NCI-H226 (cell line): Measurements from ENCODE around the gene ENOSF1.
"Not testable (repeated sequence)": the region's sequence is repeated elsewhere in the genome, so short reads cannot be mapped to it uniquely, and the experiment has no call there.

ENCODE experiments used
- DNase-seq: peaks from one replicate; pipeline ENCODE4 v3.0.0-alpha.2; 2015

ENOSF1 gene, protein sequence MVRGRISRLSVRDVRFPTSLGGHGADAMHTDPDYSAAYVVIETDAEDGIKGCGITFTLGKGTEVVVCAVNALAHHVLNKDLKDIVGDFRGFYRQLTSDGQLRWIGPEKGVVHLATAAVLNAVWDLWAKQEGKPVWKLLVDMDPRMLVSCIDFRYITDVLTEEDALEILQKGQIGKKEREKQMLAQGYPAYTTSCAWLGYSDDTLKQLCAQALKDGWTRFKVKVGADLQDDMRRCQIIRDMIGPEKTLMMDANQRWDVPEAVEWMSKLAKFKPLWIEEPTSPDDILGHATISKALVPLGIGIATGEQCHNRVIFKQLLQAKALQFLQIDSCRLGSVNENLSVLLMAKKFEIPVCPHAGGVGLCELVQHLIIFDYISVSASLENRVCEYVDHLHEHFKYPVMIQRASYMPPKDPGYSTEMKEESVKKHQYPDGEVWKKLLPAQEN

DNA sequence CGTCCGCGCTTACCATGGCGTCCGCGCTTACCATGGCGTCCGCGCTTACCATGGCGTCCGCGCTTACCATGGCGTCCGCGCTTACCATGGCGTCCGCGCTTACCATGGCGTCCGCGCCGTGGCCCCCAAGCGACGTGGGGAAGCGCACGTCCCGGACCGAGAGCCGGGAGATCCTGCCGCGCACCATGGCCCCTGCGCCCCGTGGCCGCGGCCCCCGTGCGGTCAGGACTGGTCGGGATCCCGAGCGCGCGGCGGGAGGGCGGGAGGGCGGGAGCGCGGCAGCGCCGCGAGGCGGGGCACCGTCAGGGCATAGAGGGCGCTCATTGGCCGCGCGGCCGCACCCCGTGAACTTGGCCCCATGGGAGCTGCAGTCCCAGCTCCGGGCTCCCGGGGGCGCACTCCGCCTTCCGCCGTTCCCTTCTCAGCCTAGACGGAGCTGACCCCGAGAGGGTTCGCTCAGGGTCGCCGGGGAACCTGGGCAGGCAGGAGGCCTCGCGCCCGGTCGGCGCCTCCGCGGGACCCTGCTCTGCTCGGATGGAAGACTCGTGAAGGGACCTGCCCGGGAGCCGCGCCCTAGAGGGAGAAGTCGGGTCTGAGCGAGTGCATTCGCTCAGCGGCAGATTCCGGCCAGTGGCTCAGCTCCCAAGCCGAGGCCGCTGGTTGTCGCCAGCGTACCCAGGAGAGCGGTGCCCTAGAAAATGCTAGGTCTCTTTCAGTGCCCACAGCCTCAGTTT is at the start of gene ENOSF1:
Gene ENOSF1, minus strand, starts transcription at position 230 of the 734 bp plus-strand sequence. Its CDS starts 43 bp downstream, at position 187.
- DNase-seq, result peak; percentile 69

DNA sequence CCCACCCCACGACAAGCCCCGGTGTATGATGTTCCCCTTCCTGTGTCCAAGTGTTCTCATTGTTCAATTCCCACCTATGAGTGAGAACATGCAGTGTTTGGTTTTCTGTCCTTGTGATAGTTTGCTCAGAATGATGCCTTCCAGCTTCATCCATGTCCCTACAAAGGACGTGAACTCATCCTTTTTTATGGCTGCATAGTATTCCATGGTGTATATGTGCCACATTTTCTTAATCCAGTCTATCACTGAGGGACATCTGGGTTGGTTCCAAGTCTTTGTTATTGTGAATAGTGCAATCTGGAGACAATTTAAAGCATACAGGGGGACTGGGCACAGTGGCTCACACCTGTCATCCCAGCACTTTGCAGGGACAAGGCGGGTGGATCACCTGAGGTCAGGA is 47.4 kb upstream of the ENOSF1 start:
- DNase-seq, result not testable (repeated sequence)

DNA sequence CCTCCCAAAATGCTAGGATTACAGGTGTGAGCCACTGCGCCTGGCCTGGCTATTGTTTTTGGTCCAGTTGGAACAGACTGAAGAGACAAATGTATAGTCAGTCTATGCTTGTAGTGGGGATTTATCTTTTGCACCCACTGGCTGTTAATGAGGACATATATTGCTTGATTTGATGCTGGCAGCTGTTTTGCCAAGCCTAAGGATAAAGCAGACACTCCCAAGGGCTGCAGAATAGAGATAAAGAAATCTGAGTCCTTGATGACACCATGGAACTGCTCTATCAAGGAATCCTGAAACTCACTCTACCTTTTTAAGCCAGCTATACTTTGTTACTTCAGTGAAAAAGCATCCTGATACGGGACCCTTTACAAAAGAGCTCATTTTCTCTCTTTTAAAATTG is 43.1 kb upstream of the ENOSF1 start:
- DNase-seq, result no peak

DNA sequence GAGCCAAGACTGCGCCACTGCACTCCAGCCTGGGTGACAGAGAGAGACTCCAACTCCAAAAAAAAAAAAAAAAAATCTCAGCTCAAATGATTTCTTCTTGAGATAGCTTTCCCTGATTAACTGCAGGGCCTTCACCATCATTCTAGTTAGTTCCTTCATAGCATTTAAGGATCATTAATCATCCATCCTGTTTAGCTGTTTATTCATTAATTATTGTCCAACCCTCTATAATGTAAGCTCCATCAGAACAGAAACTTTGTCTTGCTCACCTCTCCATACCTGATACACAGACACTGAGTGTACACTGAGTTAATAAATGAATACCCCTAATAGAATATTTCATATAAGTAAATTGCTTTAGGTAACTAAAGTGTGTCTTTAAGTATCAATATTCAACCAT is 42.2 kb upstream of the ENOSF1 start:
- DNase-seq, result no peak

DNA sequence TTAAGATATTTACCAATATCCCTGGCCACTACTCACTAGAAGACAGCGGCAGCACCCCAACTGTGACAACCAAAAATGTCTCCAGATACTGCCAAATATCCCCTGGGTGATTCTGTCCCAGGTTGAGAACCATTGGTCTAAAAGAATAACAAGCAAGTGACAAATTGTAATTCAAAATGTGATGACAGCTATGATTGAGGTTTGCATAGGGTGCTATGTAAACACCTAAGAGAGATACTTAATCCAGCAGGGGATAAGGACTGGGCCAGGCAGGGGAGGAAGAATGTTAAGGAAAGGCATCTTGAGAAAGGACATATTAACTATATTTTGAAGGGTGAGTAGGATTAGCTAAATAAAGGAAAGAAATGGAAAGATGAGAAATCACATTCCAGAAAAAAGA is 38.0 kb upstream of the ENOSF1 start:
- DNase-seq, result no peak

DNA sequence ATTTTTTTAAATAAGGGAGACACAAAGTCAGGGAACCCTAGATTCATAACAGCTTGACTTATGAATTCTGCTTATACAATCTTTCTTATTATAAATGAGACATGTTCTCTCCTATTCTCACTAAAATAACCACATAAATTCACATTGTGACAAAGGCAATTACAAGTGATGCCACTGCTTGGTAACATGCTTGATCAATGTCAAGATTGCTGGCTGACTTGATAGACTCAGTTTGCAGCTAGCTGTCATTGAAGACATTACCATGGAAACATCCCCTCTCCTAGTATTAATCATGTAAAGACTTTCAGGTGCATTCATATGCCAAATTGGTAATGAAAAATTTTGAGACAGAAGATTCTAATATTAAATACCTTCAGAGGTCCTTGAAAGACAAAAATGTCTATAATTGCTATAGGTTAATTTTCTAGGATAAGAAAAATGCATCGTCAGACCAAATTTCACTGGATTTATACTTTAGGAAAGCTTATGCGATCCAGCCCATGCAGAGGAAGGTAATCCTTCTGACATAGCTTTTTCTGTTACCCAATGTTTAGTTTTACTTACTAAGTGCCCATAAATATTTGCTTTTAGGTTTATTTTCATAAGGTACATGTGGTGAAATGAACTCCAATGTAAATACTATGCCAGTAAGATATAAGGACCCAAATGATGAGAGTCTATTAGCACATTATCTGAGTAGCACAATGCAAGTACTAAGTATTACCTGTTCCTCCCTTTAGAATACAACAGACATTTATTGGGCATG is 32.6 kb upstream of the ENOSF1 start:
- no peak for DNase-seq

DNA sequence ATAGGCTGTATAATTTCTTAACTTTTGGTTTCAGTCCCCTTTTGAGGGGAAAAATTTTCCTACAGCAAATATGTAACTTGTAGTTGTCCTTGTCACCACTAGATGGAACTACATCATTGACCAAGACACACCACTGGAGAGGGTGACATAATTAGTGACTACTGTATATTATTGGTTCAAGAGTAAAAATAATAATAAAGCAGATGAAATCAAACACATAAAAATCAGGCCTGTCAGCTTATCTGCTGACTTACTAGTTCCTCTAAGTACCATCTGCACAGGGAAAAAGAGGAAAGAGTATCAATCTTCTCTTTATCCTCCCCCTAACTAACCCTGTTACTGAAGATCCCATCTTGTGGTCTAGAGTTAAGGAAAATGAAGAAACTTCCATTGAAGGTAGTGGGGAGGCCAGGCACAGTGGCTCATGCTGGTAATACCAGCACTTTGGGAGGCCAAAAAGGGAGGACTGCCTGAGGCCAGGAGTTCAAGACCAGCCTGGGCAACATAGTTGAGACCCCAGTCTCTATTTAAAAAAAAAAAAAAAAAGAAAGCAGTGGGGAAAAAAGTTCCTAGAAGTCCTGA is 29.6 kb upstream of the ENOSF1 start:
- no peak for DNase-seq

DNA sequence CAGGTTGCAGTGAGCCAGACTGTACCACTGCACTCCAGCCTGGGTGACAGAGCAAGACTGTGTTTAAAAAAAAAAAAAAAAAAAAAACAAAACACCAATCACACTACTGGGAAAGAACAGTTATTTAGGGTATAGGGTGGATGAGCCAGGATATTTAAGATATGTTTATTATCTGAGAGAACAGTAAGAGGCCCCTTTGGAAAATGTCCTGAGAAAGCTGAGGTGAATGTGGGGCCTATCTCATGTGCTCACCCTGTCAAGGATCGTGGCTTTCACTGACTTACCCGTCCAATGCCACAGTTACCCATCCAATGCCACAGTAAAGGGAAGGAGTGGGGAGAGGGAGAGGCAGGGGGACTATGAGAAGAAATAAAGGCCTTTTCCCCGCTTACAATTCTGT is 19.9 kb upstream of the ENOSF1 start:
- no peak for DNase-seq

DNA sequence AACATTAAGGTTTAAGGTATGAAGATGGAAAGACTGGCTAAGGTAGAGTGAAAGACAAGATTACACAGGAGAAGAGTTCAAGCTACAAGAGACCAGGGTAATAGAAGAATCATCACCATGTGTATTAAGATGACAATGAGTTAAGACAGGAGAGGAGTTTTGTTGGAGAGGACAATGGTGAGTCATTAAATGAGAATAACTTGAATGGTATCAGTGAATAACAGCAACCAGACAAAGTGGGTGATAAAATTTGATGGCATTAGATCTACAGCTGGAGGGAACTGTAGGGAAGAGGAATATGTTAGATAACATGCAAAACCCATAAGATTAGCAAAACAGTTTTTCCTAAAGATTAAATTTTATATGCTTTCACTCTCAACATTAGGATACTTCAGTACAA is 18.8 kb upstream of the ENOSF1 start:
- DNase-seq, result no peak

DNA sequence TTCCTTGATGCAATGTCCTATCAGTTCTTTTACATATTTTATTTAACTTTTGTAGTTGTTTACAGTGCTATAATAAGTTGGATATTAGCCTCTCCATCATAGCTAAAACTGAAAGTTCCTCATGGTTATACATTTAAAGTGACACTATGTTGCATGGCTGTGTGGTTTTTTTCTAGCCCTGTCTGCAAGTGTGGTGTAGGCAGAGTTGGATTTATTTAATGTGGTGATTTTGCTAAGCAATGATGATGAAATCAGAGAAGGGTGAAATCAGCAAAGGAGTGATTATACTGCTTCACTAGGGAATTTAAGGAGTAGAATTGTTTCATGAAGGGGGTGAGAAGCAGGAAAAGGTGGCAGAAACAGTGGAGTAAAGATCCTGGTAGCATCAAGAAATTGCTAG is 18.3 kb upstream of the ENOSF1 start:
- DNase-seq, result peak; percentile 18

DNA sequence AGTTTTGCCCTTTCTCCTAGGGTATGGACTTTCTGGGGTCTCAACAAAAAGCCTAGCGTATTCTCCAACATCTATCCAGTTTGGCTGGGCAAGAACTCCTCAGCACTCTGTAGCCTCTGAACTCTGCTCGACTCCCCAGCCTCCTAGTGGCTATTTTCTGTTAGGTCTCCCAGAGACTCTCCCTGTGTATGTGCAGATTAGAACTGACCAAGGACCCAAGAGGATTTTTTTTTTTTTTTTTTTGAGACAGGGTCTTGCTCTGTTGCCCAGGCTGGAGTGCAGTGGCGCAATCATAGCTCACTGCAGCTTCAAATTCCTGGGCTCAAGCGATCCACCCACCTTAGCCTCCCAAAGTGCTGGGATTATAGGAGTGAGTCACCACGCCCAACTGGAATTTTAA is 17.7 kb upstream of the ENOSF1 start:
- not testable (repeated sequence) for DNase-seq

DNA sequence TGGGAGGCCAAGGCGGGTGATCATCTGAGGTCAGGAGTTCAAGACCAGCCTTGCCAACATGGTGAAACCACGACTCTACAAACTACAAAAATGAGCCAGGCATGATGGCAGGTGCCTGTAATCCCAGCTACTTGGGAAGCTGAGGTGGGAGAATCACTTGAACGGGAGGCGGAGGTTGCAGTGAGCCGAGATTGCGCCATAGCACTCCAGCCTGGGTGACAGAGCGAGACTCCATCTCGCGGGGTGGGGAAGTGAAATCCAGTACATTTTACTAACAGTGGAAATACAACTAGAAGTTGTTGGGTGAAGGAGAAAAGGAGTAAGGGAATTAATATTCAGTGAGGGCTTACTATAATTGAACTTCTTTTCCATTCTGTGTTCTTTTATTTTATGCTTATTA is 13.2 kb upstream of the ENOSF1 start:
- DNase-seq, result no peak

DNA sequence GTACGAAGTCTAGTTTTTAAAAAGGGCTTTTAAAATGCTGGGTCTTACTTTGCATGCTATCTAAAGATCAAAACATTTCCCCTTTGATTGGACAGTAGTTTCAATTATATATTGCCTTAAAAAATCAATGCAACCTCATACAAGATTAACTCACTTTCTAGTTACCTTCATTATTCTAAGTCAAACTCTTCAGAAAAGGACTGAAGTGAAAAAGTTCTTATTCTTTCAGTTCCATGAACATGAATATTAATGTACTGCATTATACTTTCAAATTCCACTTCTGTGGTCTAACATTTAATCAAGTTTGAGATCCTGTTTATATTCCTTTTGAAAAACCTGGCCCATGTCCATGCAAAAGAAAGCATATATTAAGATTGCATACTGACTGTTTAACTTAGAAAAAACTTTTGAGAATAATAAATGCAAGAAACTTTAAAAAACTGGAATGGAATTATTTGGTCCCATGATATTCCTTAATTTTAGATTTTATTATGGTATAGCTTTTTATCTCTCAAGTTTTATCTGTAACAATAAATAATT is 11.2 kb upstream of the ENOSF1 start:
- no peak for DNase-seq

DNA sequence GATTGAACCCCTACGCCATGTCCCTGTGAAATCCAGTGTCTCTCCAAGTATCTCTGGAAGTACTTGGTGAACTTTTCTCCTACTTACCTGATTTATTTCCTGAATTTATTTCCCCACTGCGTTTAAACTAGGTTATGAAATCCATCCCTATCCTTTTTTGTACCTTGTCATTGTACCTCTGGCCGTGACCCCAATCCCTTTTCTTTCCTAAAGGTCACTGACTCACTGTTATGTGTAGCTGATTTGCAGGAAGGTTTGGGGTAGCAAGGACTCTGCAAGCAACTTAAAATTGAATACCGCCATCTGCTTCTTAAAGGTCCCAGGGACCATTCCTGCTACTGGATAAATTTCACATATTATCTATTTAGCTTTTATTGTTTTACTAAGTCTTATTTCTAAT is 4.6 kb upstream of the ENOSF1 start:
- DNase-seq, result no peak

DNA sequence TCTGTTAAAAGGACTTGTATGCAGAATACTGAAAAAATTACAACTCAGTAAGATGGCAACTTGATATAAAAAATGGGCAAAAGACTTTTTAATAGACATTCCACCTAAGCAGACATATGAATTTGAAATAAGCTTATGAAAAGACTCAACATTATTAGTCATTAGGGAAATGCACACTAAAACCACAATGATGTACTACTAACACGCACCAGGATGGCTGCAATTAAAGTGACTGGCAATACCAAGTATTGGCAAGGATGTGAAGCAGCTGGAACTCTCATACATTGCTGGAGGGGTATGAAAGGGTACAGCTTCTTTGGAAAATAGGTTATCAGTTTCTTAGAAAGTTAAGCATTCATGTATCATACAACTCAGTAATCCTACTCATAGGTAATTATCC is 3.2 kb upstream of the ENOSF1 start:
- peak; percentile 22 for DNase-seq

DNA sequence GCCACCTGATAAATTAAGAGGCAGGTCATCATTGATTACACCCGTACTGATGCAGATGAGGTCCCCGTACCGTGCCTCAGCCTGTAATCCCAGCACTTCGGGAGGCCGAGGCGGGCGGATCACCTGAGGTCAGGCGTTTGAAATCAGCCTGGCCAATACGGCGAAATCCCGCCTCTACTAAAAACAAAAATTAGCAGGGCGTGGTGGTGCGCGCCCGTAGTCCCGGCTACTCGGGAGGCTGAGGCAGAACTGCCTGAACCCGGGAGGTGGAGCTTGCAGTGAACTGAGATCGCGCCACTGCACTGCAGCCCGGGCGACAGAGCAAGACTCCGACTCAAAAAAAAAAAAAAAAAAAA is 683 bp upstream of the ENOSF1 start:
- no peak for DNase-seq

DNA sequence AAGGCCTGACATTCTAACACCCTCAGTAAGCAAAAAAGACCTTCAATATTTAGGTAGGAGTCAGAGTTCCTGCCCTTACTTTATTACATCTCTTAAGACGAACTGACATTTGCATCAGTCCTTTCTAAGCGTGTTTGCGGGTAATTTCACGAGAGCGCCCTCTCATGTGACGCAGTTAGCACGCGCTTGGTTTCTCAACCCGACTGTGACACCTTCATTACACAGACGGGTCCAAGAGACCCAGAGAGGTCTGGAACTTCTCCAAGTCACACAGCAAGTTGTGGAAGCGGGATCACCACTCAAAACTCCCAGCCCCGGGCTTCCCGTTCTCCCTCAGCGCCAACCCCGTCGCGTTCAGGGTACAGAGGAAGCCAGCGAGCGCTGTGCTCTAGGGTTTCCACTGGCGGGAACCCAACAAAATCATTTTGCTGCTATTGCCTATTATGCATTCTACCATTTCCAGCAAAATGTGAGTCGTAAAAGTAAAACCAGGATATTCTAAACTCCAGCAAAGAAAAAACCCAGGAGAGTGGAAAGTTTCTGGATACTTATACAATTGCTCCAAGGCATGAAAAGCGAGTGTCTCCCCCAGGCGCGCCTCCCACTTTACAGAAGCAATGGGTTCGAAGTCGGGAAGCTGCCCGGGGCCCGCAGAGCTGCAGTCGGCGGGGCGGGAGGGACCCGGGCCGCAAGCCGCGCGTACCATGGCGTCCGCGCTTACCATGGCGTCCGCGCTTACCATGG is 601 bp downstream of the ENOSF1 start:
- peak; percentile 64 for DNase-seq

DNA sequence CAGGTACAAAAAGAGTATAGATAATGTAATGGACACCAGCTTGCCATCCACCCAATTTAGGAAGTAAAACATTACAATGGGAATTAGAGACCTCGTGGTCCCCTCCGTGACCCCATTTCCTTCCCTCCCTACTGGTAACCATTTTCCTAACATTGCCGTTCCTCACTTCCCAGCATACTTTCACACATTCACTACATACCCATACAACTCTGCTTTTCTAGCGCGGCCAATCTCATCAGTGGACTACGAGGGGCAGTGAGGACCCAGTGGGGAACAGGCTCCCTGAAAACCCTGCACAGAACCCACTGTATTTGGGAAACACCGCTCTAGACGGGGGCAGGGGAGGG is 1.1 kb downstream of the ENOSF1 start:
- no peak for DNase-seq

DNA sequence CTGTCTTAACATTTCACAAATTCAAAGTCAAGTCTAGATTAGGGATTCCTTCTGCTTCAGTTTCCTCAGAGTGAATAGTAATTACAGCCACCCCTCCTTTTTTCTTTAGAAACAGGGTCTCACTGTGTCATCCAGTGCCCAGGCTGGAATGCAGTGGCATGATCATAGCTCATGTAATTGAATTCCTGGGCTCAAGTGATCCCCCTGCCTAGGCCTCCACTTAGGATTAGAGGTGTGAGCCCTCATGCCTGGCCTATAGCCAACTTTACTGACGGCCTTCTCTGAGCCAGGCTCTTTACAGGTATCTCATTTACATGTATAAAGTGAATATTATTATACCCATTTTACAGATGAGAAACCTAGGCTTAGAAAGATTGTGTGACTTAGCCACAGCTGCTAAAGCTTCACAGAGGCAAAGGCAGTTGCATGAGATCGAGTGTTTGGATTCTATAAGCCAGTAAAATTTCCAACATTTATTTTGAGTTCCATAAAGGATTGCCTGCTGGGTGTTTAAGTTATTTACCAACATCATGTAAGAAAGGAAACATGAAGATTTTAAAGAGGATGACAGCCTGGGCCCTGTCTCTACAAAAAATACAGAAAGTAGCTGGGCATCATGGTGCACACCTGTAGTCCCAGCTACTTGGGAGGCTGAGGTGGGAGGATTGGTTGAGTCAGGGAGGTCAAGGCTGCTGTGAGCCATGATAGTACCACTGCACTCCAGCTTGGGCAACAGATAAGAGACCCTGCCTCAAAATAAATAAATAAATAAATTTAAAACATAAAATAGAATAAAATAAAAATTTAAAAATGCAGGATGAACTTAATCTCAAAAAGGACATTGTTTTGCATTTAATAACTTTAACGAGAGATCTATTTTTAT is 1.8 kb downstream of the ENOSF1 start:
- no peak for DNase-seq

DNA sequence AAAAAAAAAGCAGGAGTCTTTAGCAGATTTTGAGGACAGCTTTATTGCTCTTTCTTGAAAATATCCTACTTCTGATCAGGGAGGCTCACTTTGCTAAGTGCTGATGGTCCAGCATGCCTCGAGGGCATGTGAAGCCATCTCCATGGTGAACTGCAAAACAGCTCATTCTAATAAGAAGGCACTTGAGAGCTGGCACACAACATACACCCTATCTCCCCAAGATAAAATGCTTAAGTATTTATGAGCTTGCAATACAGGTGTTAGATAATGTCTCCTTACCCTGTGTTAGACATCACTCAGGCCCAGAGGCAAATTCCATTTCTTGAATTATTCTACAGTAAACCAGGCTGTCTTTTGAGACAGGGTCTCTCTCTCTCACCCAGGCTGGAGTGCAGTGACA is 2.7 kb downstream of the ENOSF1 start:
- peak; percentile 64 for DNase-seq

DNA sequence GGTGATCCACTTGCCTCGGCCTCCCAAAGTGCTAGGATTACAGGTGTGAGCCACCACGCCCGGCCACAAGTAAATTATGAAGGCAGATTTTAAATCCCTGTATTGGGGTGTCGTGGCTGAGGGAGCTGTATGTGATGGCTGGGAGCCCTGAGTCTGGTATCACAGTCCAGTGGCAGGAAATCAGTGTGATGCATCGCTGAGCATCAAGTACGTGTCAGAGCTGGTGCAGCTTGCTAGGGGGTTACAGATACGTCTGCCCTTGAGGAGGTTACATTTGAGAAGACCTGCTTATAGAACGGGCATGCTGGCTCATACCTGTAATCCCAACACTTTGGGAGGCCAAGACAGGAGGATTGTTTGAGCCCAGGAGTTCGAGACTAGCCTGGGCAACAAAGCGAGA is 4.3 kb downstream of the ENOSF1 start:
- no peak for DNase-seq
